OCI-LY1 (cell line): ENCODE results near the gene LPIN3.

Source experiments
- CTCF ChIP-seq: fragments of 200-600 bp; sonication (generic), shearing (Covaris generic); IDR thresholded peaks from 2 replicates; pipeline ENCODE4 v1.5.1; 2017; ENCODE audit warnings: mild to moderate bottlenecking, antibody characterized with exemption, low read length, moderate library complexity, mixed read lengths
- EZH2 ChIP-seq: fragments of 200-600 bp; sonication (generic), shearing (Covaris generic); IDR thresholded peaks from 2 replicates; pipeline ENCODE4 v1.8.0; 2017; ENCODE audit warnings: borderline replicate concordance, mixed run types, mild to moderate bottlenecking, antibody characterized with exemption, low read length, moderate library complexity, mixed read lengths

GRCh38 chr20:41334036-41334435 is 6.6 kb upstream of the LPIN3 start:
- TF ChIP-seq CTCF = no peak
- no peak for TF ChIP-seq EZH2
